ENCODE data around the gene ARL14.
"Not testable (repeated sequence)": the region's sequence is repeated elsewhere in the genome, so short reads cannot be mapped to it uniquely, and the experiment has no call there.

ARL14 gene

DNA sequence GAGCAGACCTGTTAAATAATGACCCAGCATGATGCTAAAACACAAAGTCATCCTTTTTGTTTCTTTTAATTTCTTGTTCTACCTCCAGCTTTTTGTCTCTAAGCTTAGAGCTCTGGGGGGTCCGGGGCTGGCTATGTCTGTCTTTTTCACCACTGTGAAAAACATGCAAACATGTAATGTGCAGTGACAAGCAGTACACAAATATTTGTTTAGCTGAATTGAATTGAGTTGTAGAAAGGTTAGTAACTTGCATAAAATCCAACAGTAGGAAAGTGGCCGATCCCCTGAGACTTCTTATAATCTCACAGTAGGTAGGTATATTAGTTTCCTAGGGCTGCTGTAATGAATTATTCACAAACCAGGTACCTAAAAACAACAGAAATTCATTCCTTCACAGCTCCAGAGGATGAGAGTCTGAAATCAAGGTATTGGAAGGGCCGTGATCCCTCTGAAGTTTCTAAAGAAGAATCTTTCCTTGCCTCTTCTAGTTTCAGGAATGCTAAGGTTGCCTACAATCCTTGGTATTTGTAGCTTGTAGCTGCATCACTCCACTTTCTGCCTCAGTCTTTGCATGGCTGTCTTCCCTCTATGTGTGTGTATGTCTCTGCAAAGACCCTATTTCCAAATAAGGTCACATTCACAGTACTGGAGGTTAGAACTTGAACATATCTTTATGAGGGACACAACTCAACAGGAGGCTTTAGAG lies 32.7 kb downstream of the ARL14 start:
- no peak overlapping the region for H3K4me3 ChIP-seq (ENCODE audit: low read depth in 1 of 2, low read length in 2 of 2)
- no peak overlapping the region for H3K4me2 ChIP-seq (ENCODE audit: insufficient read depth, low read length)
- no peaks in the 10 kb centered on the region for H3K9me3 ChIP-seq (ENCODE audit: insufficient read depth, low read length, severe bottlenecking)
- H4K20me1 ChIP-seq (ENCODE audit: insufficient read depth, low read length) = no peaks in the 10 kb centered on the region
- H3K27me3 ChIP-seq (ENCODE audit: insufficient read depth, low read length, poor library complexity) = no peaks in the 10 kb centered on the region
- TF ChIP-seq EZH2 (IDR thresholded peaks at IDR 0.05; ENCODE audit: borderline replicate concordance, low read depth, low read length, severe bottlenecking) (no peak), CTCF (IDR thresholded peaks at IDR 0.05; ENCODE audit: borderline replicate concordance, extremely low read depth, low read length, poor library complexity, severe bottlenecking) (no peak)
- no peaks in the 10 kb centered on the region for H3K79me2 ChIP-seq (ENCODE audit: insufficient read depth, low read length)
- no peak overlapping the region for H3K9ac ChIP-seq (ENCODE audit: low read depth, low read length)
- H3K27ac ChIP-seq (ENCODE audit: low read length) = no peak overlapping the region
- ATAC-seq (ENCODE audit: insufficient read depth, low read depth) = no peak
- H2AFZ ChIP-seq (ENCODE audit: low read depth, low read length) = no peak overlapping the region
- no peaks in the 10 kb centered on the region for H3K36me3 ChIP-seq (ENCODE audit: insufficient read depth, low read length)
- DNase-seq = no peak
- H3K4me1 ChIP-seq (ENCODE audit: insufficient read depth, low read length) = no peaks in the 10 kb centered on the region

- H2AFZ ChIP-seq (ENCODE audit: low read depth, low read length); H3K4me2 ChIP-seq (ENCODE audit: insufficient read depth, low read length); DNase-seq; H3K4me1 ChIP-seq (ENCODE audit: insufficient read depth, low read length); H3K79me2 ChIP-seq (ENCODE audit: insufficient read depth, low read length); H3K27me3 ChIP-seq (ENCODE audit: insufficient read depth, low read length, poor library complexity); H3K9me3 ChIP-seq (ENCODE audit: insufficient read depth, low read length, severe bottlenecking); ATAC-seq (ENCODE audit: insufficient read depth, low read depth); H4K20me1 ChIP-seq (ENCODE audit: insufficient read depth, low read length); H3K9ac ChIP-seq (ENCODE audit: low read depth, low read length); H3K36me3 ChIP-seq (ENCODE audit: insufficient read depth, low read length); H3K4me3 ChIP-seq (ENCODE audit: low read depth in 1 of 2, low read length in 2 of 2); H3K27ac ChIP-seq (ENCODE audit: low read length): not testable (repeated sequence)
Measured at GRCh38 chr3:160713144-160713543, 36.2 kb downstream of the ARL14 start.

DNA sequence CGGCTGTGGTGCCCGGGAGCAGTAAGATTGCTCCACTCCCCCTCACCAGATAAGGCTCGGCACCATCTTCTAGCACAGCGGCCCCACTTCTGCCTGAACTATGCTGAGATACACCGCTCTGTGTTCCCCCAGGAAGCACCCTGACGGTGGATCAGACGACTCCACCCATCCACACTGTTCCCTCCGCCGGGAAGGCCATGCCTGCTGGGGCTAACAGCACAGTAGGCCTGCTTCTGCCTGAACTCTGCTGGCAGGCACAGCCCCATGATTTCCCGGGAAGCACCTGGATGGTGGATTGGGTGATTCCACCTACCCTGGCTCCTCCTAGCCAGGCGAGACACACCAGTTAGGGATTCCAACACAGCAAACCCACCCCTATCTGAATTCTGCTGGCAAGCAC lies 42.8 kb downstream of the ARL14 start:
- Histone ChIP-seq H3K79me2 (ENCODE audit: insufficient read depth, low read length) (no peaks in the 10 kb centered on the region), H3K27me3 (ENCODE audit: insufficient read depth, low read length, poor library complexity) (no peaks in the 10 kb centered on the region), H3K36me3 (ENCODE audit: insufficient read depth, low read length) (no peaks in the 10 kb centered on the region), H3K27ac (ENCODE audit: low read length) (no peak overlapping the region), H3K4me2 (ENCODE audit: insufficient read depth, low read length) (no peak overlapping the region), H3K4me3 (ENCODE audit: low read depth in 1 of 2, low read length in 2 of 2) (no peak overlapping the region), H4K20me1 (ENCODE audit: insufficient read depth, low read length) (no peaks in the 10 kb centered on the region), H3K9me3 (ENCODE audit: insufficient read depth, low read length, severe bottlenecking) (no peaks in the 10 kb centered on the region), H3K9ac (ENCODE audit: low read depth, low read length) (no peak overlapping the region), H2AFZ (ENCODE audit: low read depth, low read length) (no peak overlapping the region), H3K4me1 (ENCODE audit: insufficient read depth, low read length) (no peaks in the 10 kb centered on the region)
- ATAC-seq (ENCODE audit: insufficient read depth, low read depth) (no peak), DNase-seq (no peak)
- TF ChIP-seq CTCF (IDR thresholded peaks at IDR 0.05; ENCODE audit: borderline replicate concordance, extremely low read depth, low read length, poor library complexity, severe bottlenecking) (no peak), EZH2 (IDR thresholded peaks at IDR 0.05; ENCODE audit: borderline replicate concordance, low read depth, low read length, severe bottlenecking) (no peak)

GRCh38 chr3:160720123-160720746 lies 43.3 kb downstream of the ARL14 start:
- Histone ChIP-seq H3K9ac (ENCODE audit: low read depth, low read length) (no peak overlapping the region), H3K4me3 (ENCODE audit: low read depth in 1 of 2, low read length in 2 of 2) (no peak overlapping the region), H3K4me2 (ENCODE audit: insufficient read depth, low read length) (no peak overlapping the region), H3K27ac (ENCODE audit: low read length) (no peak overlapping the region), H3K4me1 (ENCODE audit: insufficient read depth, low read length) (no peaks in the 10 kb centered on the region), H3K9me3 (ENCODE audit: insufficient read depth, low read length, severe bottlenecking) (no peaks in the 10 kb centered on the region), H3K79me2 (ENCODE audit: insufficient read depth, low read length) (no peaks in the 10 kb centered on the region), H2AFZ (ENCODE audit: low read depth, low read length) (no peak overlapping the region), H4K20me1 (ENCODE audit: insufficient read depth, low read length) (no peaks in the 10 kb centered on the region), H3K27me3 (ENCODE audit: insufficient read depth, low read length, poor library complexity) (no peaks in the 10 kb centered on the region), H3K36me3 (ENCODE audit: insufficient read depth, low read length) (no peaks in the 10 kb centered on the region)
- 0 out of 3 replicates have a peak, but pooled peaks have one; percentile 58 for ATAC-seq (ENCODE audit: insufficient read depth, low read depth)
- no peak for DNase-seq
- peak; percentile 30 for TF ChIP-seq CTCF (IDR thresholded peaks at IDR 0.05; ENCODE audit: borderline replicate concordance, extremely low read depth, low read length, poor library complexity, severe bottlenecking)
- TF ChIP-seq EZH2 (IDR thresholded peaks at IDR 0.05; ENCODE audit: borderline replicate concordance, low read depth, low read length, severe bottlenecking) = no peak
